ENCODE results near the gene CSAD.

DNA sequence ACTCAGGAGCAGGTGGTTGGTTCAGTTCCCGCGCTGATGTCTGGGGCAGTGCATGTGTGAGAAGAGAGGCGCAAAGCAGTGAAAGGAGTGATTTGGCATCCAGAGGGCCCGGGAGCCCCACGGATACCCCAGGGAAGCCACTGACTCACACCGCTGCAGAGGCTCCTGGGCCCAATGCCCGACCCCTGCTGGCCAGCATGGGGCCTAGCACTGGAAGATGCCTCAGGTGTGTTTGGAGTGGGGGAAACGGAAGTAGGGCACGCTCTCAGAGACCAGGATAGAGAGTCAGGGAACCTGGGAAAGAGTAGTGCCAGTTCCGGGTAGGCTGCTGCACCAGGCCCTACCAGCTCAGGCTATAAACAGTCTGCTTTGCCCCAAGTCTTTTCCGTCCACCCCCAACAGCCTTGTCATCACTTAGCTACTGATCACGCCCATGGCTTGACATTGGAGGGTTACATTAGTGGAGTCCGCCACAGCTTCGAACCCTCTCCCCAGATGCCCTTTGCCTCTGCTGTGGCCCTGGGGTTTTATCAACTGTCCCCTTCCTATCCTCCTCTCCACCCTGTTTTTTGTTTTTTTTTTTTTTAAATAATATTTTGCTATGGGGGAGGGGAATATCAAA lies 9.5 kb upstream of the CSAD start:
- TF ChIP-seq CTCF (IDR thresholded peaks at IDR 0.05 in 8 of 11, conservative IDR thresholded peaks at IDR 0.05 in 3 of 11): peak; percentile 21 to 73 (median 59)
- TF ChIP-seq POLR2AphosphoS5 (IDR thresholded peaks at IDR 0.05): peak; percentile 56 to 69 (median 68)
- no peak for TF ChIP-seq POLR2A (IDR thresholded peaks at IDR 0.05)
